H9 (cell line): ENCODE measurements around the gene KRTAP2-1. TPM values are rescaled to one million over a fixed set of nuclear protein-coding genes. Genes with fewer than 3 reads are reported as not detected.

Experiments used
- DNase-seq: peaks from one replicate; pipeline ENCODE4 v3.0.0-alpha.2; 2017
- H2AFZ ChIP-seq: one replicate; pipeline ENCODE4 v1.6.1; 2013; ENCODE audit warnings: mild to moderate bottlenecking, low read length, control low read depth, moderate library complexity
- H2AK5ac ChIP-seq: 2 replicates; pipeline ENCODE4 v1.6.1; 2013; ENCODE audit warnings: low read length, control low read depth, mixed read lengths; ENCODE audit not compliant: insufficient read length
- H2BK120ac ChIP-seq: one replicate; pipeline ENCODE4 v1.6.1; 2013; ENCODE audit warnings: low read depth, mild to moderate bottlenecking, low read length, control low read depth, inconsistent platforms; ENCODE audit not compliant: poor library complexity, severe bottlenecking
- H2BK12ac ChIP-seq: 2 replicates; pipeline ENCODE4 v1.6.1; 2013; ENCODE audit warnings: low read length, control low read depth, mixed read lengths, low read depth; ENCODE audit not compliant: insufficient read length
- H2BK15ac ChIP-seq: 2 replicates; pipeline ENCODE4 v1.6.1; 2013; ENCODE audit warnings: low read depth, low read length, control low read depth
- H2BK20ac ChIP-seq: one replicate; pipeline ENCODE4 v1.6.1; 2013; ENCODE audit warnings: low read depth, mild to moderate bottlenecking, low read length, control low read depth, inconsistent platforms; ENCODE audit not compliant: poor library complexity, severe bottlenecking
- H2BK5ac ChIP-seq: 2 replicates; pipeline ENCODE4 v1.6.1; 2013; ENCODE audit warnings: low read length, control low read depth, mixed read lengths; ENCODE audit not compliant: insufficient read length
- H3K14ac ChIP-seq: 2 replicates; pipeline ENCODE4 v1.6.1; 2013; ENCODE audit warnings: low read length, control low read depth; ENCODE audit not compliant: insufficient read depth
- H3K18ac ChIP-seq: 2 replicates; pipeline ENCODE4 v1.6.1; 2013; ENCODE audit warnings: low read depth, mild to moderate bottlenecking, mixed read lengths, low read length, control low read depth; ENCODE audit not compliant: insufficient read length
- H3K23ac ChIP-seq: 2 replicates; pipeline ENCODE4 v1.6.1; 2013; ENCODE audit warnings: low read length, control low read depth, mixed read lengths, low read depth; ENCODE audit not compliant: insufficient read length
- H3K23me2 ChIP-seq: 2 replicates; pipeline ENCODE4 v1.6.1; 2013; ENCODE audit warnings: low read depth, mild to moderate bottlenecking, mixed read lengths, low read length, control low read depth; ENCODE audit not compliant: insufficient read length, poor library complexity, severe bottlenecking
- H3K27ac ChIP-seq: 2 replicates; pipeline ENCODE4 v1.5.1; 2013; ENCODE audit warnings: low read length, control low read depth, mixed read lengths, low read depth; ENCODE audit not compliant: insufficient read length
- H3K27me3 ChIP-seq: 2 replicates; pipeline ENCODE4 v1.6.1; 2013; ENCODE audit warnings: low read length, control low read depth, inconsistent platforms; ENCODE audit not compliant: insufficient read depth
- H3K4ac ChIP-seq: 2 replicates; pipeline ENCODE4 v1.6.1; 2013; ENCODE audit warnings: low read depth, mild to moderate bottlenecking, control low read depth, inconsistent platforms, low read length, moderate library complexity
- H3K4me1 ChIP-seq: 2 replicates; pipeline ENCODE4 v1.6.1; 2013; ENCODE audit warnings: low read length, control low read depth, inconsistent platforms; ENCODE audit not compliant: insufficient read depth
- H3K4me2 ChIP-seq: 2 replicates; pipeline ENCODE4 v1.6.1; 2013; ENCODE audit warnings: low read length, control low read depth, mixed read lengths; ENCODE audit not compliant: insufficient read length, insufficient read depth
- H3K56ac ChIP-seq: 2 replicates; pipeline ENCODE4 v1.6.1; 2013; ENCODE audit warnings: low read depth, mild to moderate bottlenecking, mixed read lengths, low read length, control low read depth; ENCODE audit not compliant: insufficient read length
- H3K79me1 ChIP-seq: 2 replicates; pipeline ENCODE4 v1.6.1; 2013; ENCODE audit warnings: low read depth, mild to moderate bottlenecking, moderate library complexity, low read length, control low read depth, inconsistent platforms; ENCODE audit not compliant: insufficient read depth, poor library complexity, severe bottlenecking
- H3K79me2 ChIP-seq: 2 replicates; pipeline ENCODE4 v1.6.1; 2013; ENCODE audit warnings: low read length, control low read depth, inconsistent platforms; ENCODE audit not compliant: insufficient read depth
- H3K9ac ChIP-seq: 2 replicates; pipeline ENCODE4 v1.6.1; 2013; ENCODE audit warnings: low read length, control low read depth, mixed read lengths; ENCODE audit not compliant: insufficient read length; ENCODE audit errors: extremely low read depth
- H3K9me3 ChIP-seq: one replicate; pipeline ENCODE4 v1.6.1; 2013; ENCODE audit warnings: low read depth, low read length, inconsistent platforms; ENCODE audit not compliant: control insufficient read depth
- H3T11ph ChIP-seq: one replicate; pipeline ENCODE4 v1.6.1; 2013; ENCODE audit warnings: mild to moderate bottlenecking, low read length, control low read depth, inconsistent platforms
- H4K20me1 ChIP-seq: one replicate; pipeline ENCODE4 v1.6.1; 2013; ENCODE audit not compliant: control insufficient read depth, insufficient read length, insufficient read depth
- H4K5ac ChIP-seq: 2 replicates; pipeline ENCODE4 v1.6.1; 2013; ENCODE audit warnings: low read depth, mild to moderate bottlenecking, mixed read lengths, low read length, control low read depth; ENCODE audit not compliant: insufficient read length
- H4K8ac ChIP-seq: replicated peaks from 2 replicates; pipeline ENCODE4 v1.6.1; 2013; ENCODE audit warnings: low read length, control low read depth, mixed read lengths, low read depth; ENCODE audit not compliant: insufficient read length
- H4K91ac ChIP-seq: 2 replicates; pipeline ENCODE4 v1.6.1; 2013; ENCODE audit warnings: low read depth, mild to moderate bottlenecking, moderate library complexity, mixed read lengths, low read length, control low read depth; ENCODE audit not compliant: insufficient read length
- H3K27ac Mint-ChIP-seq, 3 experiments: 2 replicates in 2 of 3; 3 replicates in 1 of 3; pipeline ENCODE4 v1.8.0; 2020 to 2021; ENCODE audit warnings: mixed read lengths in 3 of 3, mild to moderate bottlenecking in 1 of 3, moderate library complexity in 1 of 3
- H3K27me3 Mint-ChIP-seq: 2 replicates; pipeline ENCODE4 v1.8.0; 2021; ENCODE audit warnings: low read depth, mild to moderate bottlenecking, moderate library complexity, mixed read lengths
- H3K36me3 Mint-ChIP-seq, 3 experiments: 2 replicates in 2 of 3; 3 replicates in 1 of 3; pipeline ENCODE4 v1.8.0; 2020 to 2021; ENCODE audit warnings: low read depth in 3 of 3, mixed read lengths in 3 of 3; ENCODE audit not compliant: insufficient read depth in 1 of 3
- H3K4me1 Mint-ChIP-seq, 2 experiments: 2 replicates each; pipeline ENCODE4 v1.8.0; 2020; ENCODE audit warnings: mixed read lengths in 2 of 2
- H3K4me3 Mint-ChIP-seq, 2 experiments: 2 replicates in 1 of 2; 3 replicates in 1 of 2; pipeline ENCODE4 v1.8.0; 2020 to 2021; ENCODE audit warnings: mild to moderate bottlenecking in 2 of 2, mixed read lengths in 2 of 2, moderate library complexity in 1 of 2
- H3K9me3 Mint-ChIP-seq, 2 experiments: 2 replicates in 1 of 2; 3 replicates in 1 of 2; pipeline ENCODE4 v1.8.0; 2020; ENCODE audit warnings: mild to moderate bottlenecking in 2 of 2, mixed read lengths in 2 of 2, moderate library complexity in 1 of 2
- CTCF ChIP-seq: fragments of 200-600 bp; sonication (generic); conservative IDR thresholded peaks from 3 replicates; pipeline ENCODE4 v1.8.0; 2021; ENCODE audit warnings: antibody characterized with exemption, mild to moderate bottlenecking
- WGBS: extraction: QIAGEN DNeasy Blood & Tissue Kit; methylation state at CpG from one replicate; pipeline ENCODE4 v1.1.7; 2013; ENCODE audit warnings: missing lambda C conversion rate, low lambda C conversion rate, mixed read lengths; ENCODE audit not compliant: insufficient read length; ENCODE audit errors: extremely low coverage; 5-methylcytosine and 5-hydroxymethylcytosine counted together
- total RNA-seq: library from RNA; stranded (reverse); gene quantifications from 2 replicates; pipeline ENCODE4 v1.2.1, GENCODE V29; 2021

Gene KRTAP2-1
- total RNA-seq, 1 experiment from 2014 or later: not detected

GRCh38 chr17:41082626-41083025 lies 35.5 kb upstream of the KRTAP2-1 start:
- no peak overlapping the region for H3K4ac ChIP-seq
- no peak overlapping the region for H3K23ac ChIP-seq
- Mint-ChIP-seq H3K4me3 (no peak overlapping the region), H3K36me3 (no peaks in the 10 kb centered on the region), H3K9me3 (no peaks in the 10 kb centered on the region; a peak in 1 of 5 replicates), H3K27me3 (no peaks in the 10 kb centered on the region; the same call in 1 of the 2 replicates), H3K4me1 (peaks cover 9 to 12% of the 10 kb centered on the region in 2 experiments), H3K27ac (no peak overlapping the region)
- no peak overlapping the region for H2BK15ac ChIP-seq
- no peaks in the 10 kb centered on the region for H3K4me1 ChIP-seq
- H3K18ac ChIP-seq: no peak overlapping the region
- H4K5ac ChIP-seq: no peak overlapping the region
- no peak overlapping the region for H2AFZ ChIP-seq
- H2BK5ac ChIP-seq: no peak overlapping the region
- no peak overlapping the region for H4K8ac ChIP-seq
- H3K4me2 ChIP-seq: no peak overlapping the region
- H3K27ac ChIP-seq: no peak overlapping the region
- TF ChIP-seq CTCF: no peak
- no CpG with 5 or more reads among the region's 4 CpGs for WGBS
- no peaks in the 10 kb centered on the region for H3K23me2 ChIP-seq
- H2BK20ac ChIP-seq: no peak overlapping the region
- DNase-seq: no peak
- no peak overlapping the region for H3T11ph ChIP-seq
- H4K91ac ChIP-seq: no peak overlapping the region
- H3K14ac ChIP-seq: no peak overlapping the region
- H4K20me1 ChIP-seq: no peaks in the 10 kb centered on the region
- H3K79me1 ChIP-seq: no peaks in the 10 kb centered on the region
- no peak overlapping the region for H2BK12ac ChIP-seq
- no peak overlapping the region for H3K9ac ChIP-seq
- H3K79me2 ChIP-seq: no peaks in the 10 kb centered on the region
- no peak overlapping the region for H3K56ac ChIP-seq
- no peak overlapping the region for H2AK5ac ChIP-seq
- no peak overlapping the region for H2BK120ac ChIP-seq
- no peaks in the 10 kb centered on the region for H3K27me3 ChIP-seq
- no peaks in the 10 kb centered on the region for H3K9me3 ChIP-seq
